ENCODE data around the gene CRISP2. TPM values are rescaled to one million over a fixed set of nuclear protein-coding genes. Genes with fewer than 3 reads are reported as not detected.
"Not testable (repeated sequence)": the region's sequence is repeated elsewhere in the genome, so short reads cannot be mapped to it uniquely, and the experiment has no call there.

CRISP2 gene
- total RNA-seq: not detected

- H3K9me3 Mint-ChIP-seq: peaks cover 1% of the 10 kb centered on the region
- no peaks in the 10 kb centered on the region for H3K36me3 Mint-ChIP-seq (ENCODE audit: low read depth)
- CTCF ChIA-PET: no interaction called here
- no peak within 1 kb of the TSS for H3K27ac Mint-ChIP-seq
- H3K4me1 Mint-ChIP-seq: no peaks in the 10 kb centered on the region
- H3K4me3 Mint-ChIP-seq: no peak within 1 kb of the TSS
- POLR2A ChIA-PET: no interaction called here
- H3K27me3 Mint-ChIP-seq: no peaks in the 10 kb centered on the region
- DNase-seq: no peak
Measured at GRCh38 chr6:49713346-49713745, at the start of gene CRISP2. Gene CRISP2 (minus strand): TSS chr6:49713543. CDS start chr6:49709196, 4,347 bp downstream.

- H3K36me3 Mint-ChIP-seq (ENCODE audit: low read depth): no peaks in the 10 kb centered on the region
- CTCF ChIA-PET: no interaction called here
Measured at GRCh38 chr6:49744259-49744658, 30.9 kb upstream of the CRISP2 start, which contains the start of gene CRISP3. Gene CRISP3 (minus strand): TSS chr6:49744388. CDS start chr6:49744367, 21 bp downstream.

GRCh38 chr6:49743429-49743828, 30.1 kb upstream of the CRISP2 start:
- Mint-ChIP-seq H3K36me3 (ENCODE audit: low read depth) (no peaks in the 10 kb centered on the region), H3K27ac (no peak overlapping the region), H3K4me1 (no peaks in the 10 kb centered on the region), H3K27me3 (no peaks in the 10 kb centered on the region), H3K9me3 (no peaks in the 10 kb centered on the region), H3K4me3 (no peak overlapping the region)
- POLR2A ChIA-PET: no interaction called here
- CTCF ChIA-PET: no interaction called here
- no peak for DNase-seq

More at GRCh38 chr6:49744259-49744658, 30.9 kb upstream of the CRISP2 start, which contains the start of gene CRISP3:
- no peaks in the 10 kb centered on the region for H3K4me1 Mint-ChIP-seq
- no peak for DNase-seq
- H3K27me3 Mint-ChIP-seq: no peaks in the 10 kb centered on the region
- no peak within 1 kb of the TSS for H3K4me3 Mint-ChIP-seq
- POLR2A ChIA-PET: no interaction called here
- no peaks in the 10 kb centered on the region for H3K9me3 Mint-ChIP-seq
- no peak within 1 kb of the TSS for H3K27ac Mint-ChIP-seq

GRCh38 chr6:49739423-49739822, 26.1 kb upstream of the CRISP2 start:
- Mint-ChIP-seq H3K4me1 (no peaks in the 10 kb centered on the region), H3K36me3 (ENCODE audit: low read depth) (no peaks in the 10 kb centered on the region), H3K27me3 (no peaks in the 10 kb centered on the region), H3K9me3 (no peaks in the 10 kb centered on the region), H3K27ac (no peak overlapping the region), H3K4me3 (no peak overlapping the region)
- DNase-seq: no peak
- POLR2A ChIA-PET: no interaction called here
- CTCF ChIA-PET: no interaction called here

GRCh38 chr6:49736017-49736508, 22.7 kb upstream of the CRISP2 start:
- Mint-ChIP-seq H3K4me1 (no peaks in the 10 kb centered on the region), H3K4me3 (no peak overlapping the region), H3K36me3 (ENCODE audit: low read depth) (no peaks in the 10 kb centered on the region), H3K9me3 (no peaks in the 10 kb centered on the region), H3K27ac (no peak overlapping the region), H3K27me3 (no peaks in the 10 kb centered on the region)
- ChIA-PET CTCF (no interaction called here), POLR2A (no interaction called here)
- no peak for DNase-seq

- Mint-ChIP-seq H3K4me1 (no peaks in the 10 kb centered on the region), H3K9me3 (no peaks in the 10 kb centered on the region), H3K36me3 (ENCODE audit: low read depth) (no peaks in the 10 kb centered on the region), H3K27me3 (no peaks in the 10 kb centered on the region), H3K4me3 (no peak overlapping the region), H3K27ac (no peak overlapping the region)
- ChIA-PET POLR2A (no interaction called here), CTCF (no interaction called here)
- DNase-seq: no peak
Measured at GRCh38 chr6:49733680-49734079, 20.3 kb upstream of the CRISP2 start.

GRCh38 chr6:49732781-49733180, 19.4 kb upstream of the CRISP2 start:
- Mint-ChIP-seq H3K9me3 (no peaks in the 10 kb centered on the region), H3K27ac (no peak overlapping the region), H3K36me3 (ENCODE audit: low read depth) (no peaks in the 10 kb centered on the region), H3K4me1 (no peaks in the 10 kb centered on the region), H3K27me3 (no peaks in the 10 kb centered on the region), H3K4me3 (no peak overlapping the region)
- ChIA-PET POLR2A (no interaction called here), CTCF (interaction anchor here (0.7 kb wide), 1 partner anchor 175 kb away, joined by 3 read pairs; no protein-coding TSS in a partner anchor)
- DNase-seq: no peak

GRCh38 chr6:49730251-49730650, 16.9 kb upstream of the CRISP2 start:
- H3K4me3 Mint-ChIP-seq: no peak overlapping the region
- POLR2A ChIA-PET: no interaction called here
- no peaks in the 10 kb centered on the region for H3K27me3 Mint-ChIP-seq
- no peaks in the 10 kb centered on the region for H3K4me1 Mint-ChIP-seq
- no peaks in the 10 kb centered on the region for H3K9me3 Mint-ChIP-seq
- CTCF ChIA-PET: no interaction called here
- no peak overlapping the region for H3K27ac Mint-ChIP-seq
- H3K36me3 Mint-ChIP-seq (ENCODE audit: low read depth): no peaks in the 10 kb centered on the region
- DNase-seq: no peak

- CTCF ChIA-PET; H3K27me3 Mint-ChIP-seq; H3K9me3 Mint-ChIP-seq; H3K27ac Mint-ChIP-seq; H3K4me3 Mint-ChIP-seq; H3K4me1 Mint-ChIP-seq; DNase-seq; POLR2A ChIA-PET; H3K36me3 Mint-ChIP-seq (ENCODE audit: low read depth): not testable (repeated sequence)
Measured at GRCh38 chr6:49723917-49724316, 10.6 kb upstream of the CRISP2 start.

GRCh38 chr6:49721297-49721696, 8.0 kb upstream of the CRISP2 start:
- H3K4me1 Mint-ChIP-seq: no peaks in the 10 kb centered on the region
- DNase-seq: no peak
- no peak overlapping the region for H3K4me3 Mint-ChIP-seq
- H3K27ac Mint-ChIP-seq: no peak overlapping the region
- H3K27me3 Mint-ChIP-seq: no peaks in the 10 kb centered on the region
- H3K36me3 Mint-ChIP-seq (ENCODE audit: low read depth): no peaks in the 10 kb centered on the region
- POLR2A ChIA-PET: no interaction called here
- peaks cover 6% of the 10 kb centered on the region for H3K9me3 Mint-ChIP-seq
- CTCF ChIA-PET: no interaction called here

- no peaks in the 10 kb centered on the region for H3K36me3 Mint-ChIP-seq (ENCODE audit: low read depth)
- no peaks in the 10 kb centered on the region for H3K4me1 Mint-ChIP-seq
- CTCF ChIA-PET: no interaction called here
- H3K4me3 Mint-ChIP-seq: no peak overlapping the region
- DNase-seq: no peak
- no peak overlapping the region for H3K27ac Mint-ChIP-seq
- peaks cover 7% of the 10 kb centered on the region for H3K9me3 Mint-ChIP-seq
- H3K27me3 Mint-ChIP-seq: no peaks in the 10 kb centered on the region
- POLR2A ChIA-PET: no interaction called here
Measured at GRCh38 chr6:49720372-49720771, 7.0 kb upstream of the CRISP2 start.

- ChIA-PET CTCF (no interaction called here), POLR2A (no interaction called here)
- H3K27ac Mint-ChIP-seq: no peak overlapping the region
- H3K36me3 Mint-ChIP-seq (ENCODE audit: low read depth): no peaks in the 10 kb centered on the region
- no peaks in the 10 kb centered on the region for H3K4me1 Mint-ChIP-seq
- DNase-seq: no peak
- no peak overlapping the region for H3K4me3 Mint-ChIP-seq
- no peaks in the 10 kb centered on the region for H3K9me3 Mint-ChIP-seq
- no peaks in the 10 kb centered on the region for H3K27me3 Mint-ChIP-seq
Measured at GRCh38 chr6:49698478-49698877, 14.9 kb downstream of the CRISP2 start.

- Mint-ChIP-seq H3K9me3 (peaks cover 2% of the 10 kb centered on the region), H3K27ac (no peak overlapping the region), H3K4me3 (no peak overlapping the region), H3K27me3 (no peaks in the 10 kb centered on the region), H3K4me1 (no peaks in the 10 kb centered on the region), H3K36me3 (ENCODE audit: low read depth) (no peaks in the 10 kb centered on the region)
- DNase-seq: no peak
- ChIA-PET CTCF (no interaction called here), POLR2A (no interaction called here)
Measured at GRCh38 chr6:49693512-49693911, 19.8 kb downstream of the CRISP2 start.

GRCh38 chr6:49692534-49692933, 20.8 kb downstream of the CRISP2 start:
- CTCF ChIA-PET: no interaction called here
- no peak for DNase-seq
- H3K4me1 Mint-ChIP-seq: no peaks in the 10 kb centered on the region
- H3K4me3 Mint-ChIP-seq: no peak overlapping the region
- H3K27me3 Mint-ChIP-seq: no peaks in the 10 kb centered on the region
- no peak overlapping the region for H3K27ac Mint-ChIP-seq
- no peaks in the 10 kb centered on the region for H3K36me3 Mint-ChIP-seq (ENCODE audit: low read depth)
- POLR2A ChIA-PET: no interaction called here
- H3K9me3 Mint-ChIP-seq: peaks cover 2% of the 10 kb centered on the region
